Fibroblast of peridontal ligament (primary cell): ENCODE results near the gene HOOK1.
"Not testable (repeated sequence)": the region's sequence is repeated elsewhere in the genome, so short reads cannot be mapped to it uniquely, and the experiment has no call there.

Experiments used
- DNase-seq: peaks from one replicate; pipeline ENCODE4 v3.0.0-alpha.2; 2010; ENCODE audit errors: extremely low read depth

HOOK1 gene

GRCh38 chr1:59885160-59885832 is 70.5 kb downstream of the HOOK1 start:
- DNase-seq, result no peak

GRCh38 chr1:59892841-59893811 is 78.4 kb downstream of the HOOK1 start:
- no peak for DNase-seq

GRCh38 chr1:59897165-59897564 is 82.4 kb downstream of the HOOK1 start:
- DNase-seq, result no peak

GRCh38 chr1:59898927-59899326 is 84.2 kb downstream of the HOOK1 start:
- no peak for DNase-seq

- DNase-seq, result no peak
Observed at GRCh38 chr1:59900640-59901039, 85.9 kb downstream of the HOOK1 start.

GRCh38 chr1:59901770-59902388 is 87.1 kb downstream of the HOOK1 start:
- DNase-seq, result peak; percentile 15

- peak; percentile 41 for DNase-seq
Observed at GRCh38 chr1:59903141-59903754, 88.5 kb downstream of the HOOK1 start.

- no peak for DNase-seq
Observed at GRCh38 chr1:59906931-59907330, 92.2 kb downstream of the HOOK1 start.

GRCh38 chr1:59908084-59908483 is 93.3 kb downstream of the HOOK1 start:
- DNase-seq, result no peak

- no peak for DNase-seq
Observed at GRCh38 chr1:59908682-59909081, 93.9 kb downstream of the HOOK1 start.

GRCh38 chr1:59914791-59915286 is 100.1 kb downstream of the HOOK1 start:
- not testable (repeated sequence) for DNase-seq

GRCh38 chr1:59915516-59915915 is 100.8 kb downstream of the HOOK1 start:
- DNase-seq, result no peak

GRCh38 chr1:59917026-59917784 is 102.5 kb downstream of the HOOK1 start:
- DNase-seq, result no peak

- no peak for DNase-seq
Observed at GRCh38 chr1:59917785-59918180, 103.0 kb downstream of the HOOK1 start.

- DNase-seq, result no peak
Observed at GRCh38 chr1:59919746-59920145, 105.0 kb downstream of the HOOK1 start.

GRCh38 chr1:59921258-59921899 is 106.6 kb downstream of the HOOK1 start:
- DNase-seq, result not testable (repeated sequence)

GRCh38 chr1:59924653-59925052 is 109.9 kb downstream of the HOOK1 start:
- no peak for DNase-seq
